H1 (cell line): ENCODE data around the gene CCDC71L. TPM values are rescaled to one million over a fixed set of nuclear protein-coding genes. Genes with fewer than 3 reads are reported as not detected.

Experiments
- ATF3 ChIP-seq: IDR thresholded peaks from 2 replicates; pipeline ENCODE4 v1.6.1; 2011; ENCODE audit warnings: low read depth, mild to moderate bottlenecking, low read length; ENCODE audit not compliant: insufficient read depth
- BACH1 ChIP-seq: IDR thresholded peaks from 2 replicates; pipeline ENCODE4 v1.6.1; 2012; ENCODE audit warnings: low read length, improper control_type of control experiment
- CBX5 ChIP-seq: fragments of 300-800, 300-1000 bp; sonication (generic); IDR thresholded peaks from 2 replicates; pipeline ENCODE4 v1.7.1; 2016; ENCODE audit warnings: antibody characterized with exemption, low read length, low read depth
- HDAC6 ChIP-seq: IDR thresholded peaks from one replicate; pipeline ENCODE4 v1.7.1; 2012; ENCODE audit warnings: low read depth, mild to moderate bottlenecking, inconsistent platforms, low read length, moderate library complexity
- NANOG ChIP-seq: IDR thresholded peaks from 2 replicates; pipeline ENCODE4 v1.6.1; 2011; ENCODE audit warnings: low read length, low read depth, mild to moderate bottlenecking, inconsistent platforms; ENCODE audit not compliant: insufficient read depth, poor library complexity, severe bottlenecking
- RBBP5 ChIP-seq: IDR thresholded peaks from 2 replicates; pipeline ENCODE4 v1.7.1; 2012; ENCODE audit warnings: low read depth, mild to moderate bottlenecking, inconsistent platforms, low read length, moderate library complexity, borderline replicate concordance
- ZNF274 ChIP-seq: IDR thresholded peaks from 2 replicates; pipeline ENCODE4 v1.7.0; 2012; ENCODE audit warnings: low read length, borderline replicate concordance; ENCODE audit errors: extremely low read depth
- polyA plus RNA-seq, 7 experiments: library from polyadenylated mRNA; depleted of rRNA in 3 of 7; stranded (reverse) in 5 of 7; unstranded in 2 of 7; fragments of >200 nt in 5 of 7; fragments of 200-250 nt in 2 of 7; gene quantifications; 1 replicate in 5 of 7; 2 replicates in 1 of 7; 4 replicates in 1 of 7; pipeline versions ENCODE4 v1.2.1 to v1.2.3, GENCODE V29; 2011 to 2013; ENCODE audit warnings: missing spikeins in 2 of 7, mixed read lengths in 2 of 7
- total RNA-seq: library from RNA; stranded (reverse); fragmentation: NEBNext Ultra II Directional; extraction: Animal tissue kit (Norgen Biotek cat#: 25700); gene quantifications from 2 replicates; pipeline ENCODE4 v1.2.1, GENCODE V29; 2021
- TF ChIP-seq, protein P1 (sequence below): IDR thresholded peaks from 2 replicates; pipeline ENCODE4 v1.6.1; 2012; ENCODE audit warnings: inconsistent platforms

CCDC71L gene
- total and polyA plus RNA-seq, 2 of the 8 experiments (the other 6 are each of a cell fraction or from before 2014, with no cell fraction given): 12.5 to 16.7 TPM

DNA sequence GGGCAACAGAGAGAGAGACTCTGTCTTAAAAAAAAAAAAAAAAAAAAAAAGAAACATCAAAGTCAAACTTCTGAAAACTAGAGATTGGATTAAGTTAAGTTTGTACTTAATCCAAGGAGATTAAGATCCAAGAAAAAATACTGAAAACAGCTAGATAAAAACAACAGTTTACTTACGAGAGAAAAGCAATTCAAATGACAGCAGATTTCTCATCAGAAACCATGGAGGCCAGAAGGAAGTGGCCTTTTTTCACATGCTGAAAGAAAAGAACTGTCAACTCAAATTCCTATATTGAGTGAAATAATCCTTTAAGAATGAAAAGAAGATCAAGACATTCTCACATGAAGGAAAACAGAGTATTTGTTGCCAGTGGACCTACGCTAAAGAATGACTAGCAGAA, 5.4 kb upstream of the CCDC71L start (continued):
- TF ChIP-seq, protein P1, sequence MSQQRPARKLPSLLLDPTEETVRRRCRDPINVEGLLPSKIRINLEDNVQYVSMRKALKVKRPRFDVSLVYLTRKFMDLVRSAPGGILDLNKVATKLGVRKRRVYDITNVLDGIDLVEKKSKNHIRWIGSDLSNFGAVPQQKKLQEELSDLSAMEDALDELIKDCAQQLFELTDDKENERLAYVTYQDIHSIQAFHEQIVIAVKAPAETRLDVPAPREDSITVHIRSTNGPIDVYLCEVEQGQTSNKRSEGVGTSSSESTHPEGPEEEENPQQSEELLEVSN: no peak
- TF ChIP-seq BACH1: no peak
- no peak for TF ChIP-seq ATF3
- TF ChIP-seq HDAC6: no peak
- no peak for TF ChIP-seq CBX5
- TF ChIP-seq ZNF274: no peak
- TF ChIP-seq RBBP5: no peak
- no peak for TF ChIP-seq NANOG
